ENCODE measurements around the gene PLEKHA5. TPM values are rescaled to one million over a fixed set of nuclear protein-coding genes. Genes with fewer than 3 reads are reported as not detected.

PLEKHA5 gene
- total and polyA plus RNA-seq, 2 of the 4 experiments (the other 2 are of a cell fraction) = 5.3 to 12.2 TPM

DNA sequence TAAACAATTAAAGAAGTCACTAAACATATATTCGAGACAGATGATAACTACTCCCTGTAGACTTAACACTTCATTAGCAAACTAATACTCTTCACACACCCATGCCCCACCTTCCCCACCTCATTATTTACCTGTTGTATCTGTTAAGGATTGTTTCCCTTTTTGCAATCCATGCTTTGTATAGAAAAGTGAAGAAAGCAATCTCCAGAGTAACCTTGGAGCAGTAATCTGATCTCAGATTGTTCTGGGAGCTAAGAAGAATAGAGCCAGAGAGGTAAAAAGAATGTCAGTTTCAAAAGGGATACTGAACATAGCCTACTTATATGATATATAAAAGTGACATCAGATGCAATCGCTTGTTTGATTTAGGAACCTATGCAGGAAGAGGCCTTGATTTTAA is 37.4 kb downstream of the PLEKHA5 start:
- no peak overlapping the region for H3K4me3 ChIP-seq (ENCODE audit: insufficient read depth, low read depth, low read length)
- no peak overlapping the region for H4K8ac ChIP-seq (ENCODE audit: low read depth in 2 of 2, low read length in 2 of 2)
- no peak overlapping the region for H3K14ac ChIP-seq (replicated peaks; ENCODE audit: low read depth, low read length)
- H3K4me2 ChIP-seq (ENCODE audit: low read depth, low read length) = no peak overlapping the region
- no peak overlapping the region for H4K91ac ChIP-seq (ENCODE audit: insufficient read depth, low read depth, low read length)
- ChIA-PET CTCF (no interaction called here), POLR2A (ENCODE audit: unreplicated experiment) (interaction anchor here (0.5 kb wide), 1 partner anchor 70 kb away, joined by 3 read pairs; no protein-coding TSS in a partner anchor)
- TF ChIP-seq MAZ (IDR thresholded peaks at IDR 0.05; ENCODE audit: borderline replicate concordance, low read depth, low read length) (no peak), RFX5 (IDR thresholded peaks at IDR 0.05; ENCODE audit: low read depth, low read length) (no peak), POLR2A (IDR thresholded peaks at IDR 0.05; ENCODE audit: low read depth, low read length) (no peak), RAD21 (IDR thresholded peaks at IDR 0.05; ENCODE audit: low read length) (no peak), FOS (IDR thresholded peaks at IDR 0.05; ENCODE audit: low read depth, low read length) (no peak), MXI1 (IDR thresholded peaks at IDR 0.05; ENCODE audit: borderline replicate concordance, low read depth, low read length) (no peak), CEBPB (IDR thresholded peaks at IDR 0.05; ENCODE audit: low read depth, low read length) (no peak), NFE2L2 (IDR thresholded peaks at IDR 0.05; ENCODE audit: low read depth, low read length) (no peak), MAFK (IDR thresholded peaks at IDR 0.05; ENCODE audit: low read depth, low read length) (no peak), RCOR1 (IDR thresholded peaks at IDR 0.05; ENCODE audit: insufficient replicate concordance, low read length) (no peak), SMC3 (IDR thresholded peaks at IDR 0.05; ENCODE audit: low read depth, low read length) (no peak), BHLHE40 (IDR thresholded peaks at IDR 0.05; ENCODE audit: low read depth, low read length) (no peak), CHD1 (IDR thresholded peaks at IDR 0.05; ENCODE audit: low read depth, low read length) (no peak)
- TF ChIP-seq, protein P1, sequence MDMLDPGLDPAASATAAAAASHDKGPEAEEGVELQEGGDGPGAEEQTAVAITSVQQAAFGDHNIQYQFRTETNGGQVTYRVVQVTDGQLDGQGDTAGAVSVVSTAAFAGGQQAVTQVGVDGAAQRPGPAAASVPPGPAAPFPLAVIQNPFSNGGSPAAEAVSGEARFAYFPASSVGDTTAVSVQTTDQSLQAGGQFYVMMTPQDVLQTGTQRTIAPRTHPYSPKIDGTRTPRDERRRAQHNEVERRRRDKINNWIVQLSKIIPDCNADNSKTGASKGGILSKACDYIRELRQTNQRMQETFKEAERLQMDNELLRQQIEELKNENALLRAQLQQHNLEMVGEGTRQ (IDR thresholded peaks at IDR 0.05; ENCODE audit: low read depth, low read length) = no peak
- TF ChIP-seq, protein P2, sequence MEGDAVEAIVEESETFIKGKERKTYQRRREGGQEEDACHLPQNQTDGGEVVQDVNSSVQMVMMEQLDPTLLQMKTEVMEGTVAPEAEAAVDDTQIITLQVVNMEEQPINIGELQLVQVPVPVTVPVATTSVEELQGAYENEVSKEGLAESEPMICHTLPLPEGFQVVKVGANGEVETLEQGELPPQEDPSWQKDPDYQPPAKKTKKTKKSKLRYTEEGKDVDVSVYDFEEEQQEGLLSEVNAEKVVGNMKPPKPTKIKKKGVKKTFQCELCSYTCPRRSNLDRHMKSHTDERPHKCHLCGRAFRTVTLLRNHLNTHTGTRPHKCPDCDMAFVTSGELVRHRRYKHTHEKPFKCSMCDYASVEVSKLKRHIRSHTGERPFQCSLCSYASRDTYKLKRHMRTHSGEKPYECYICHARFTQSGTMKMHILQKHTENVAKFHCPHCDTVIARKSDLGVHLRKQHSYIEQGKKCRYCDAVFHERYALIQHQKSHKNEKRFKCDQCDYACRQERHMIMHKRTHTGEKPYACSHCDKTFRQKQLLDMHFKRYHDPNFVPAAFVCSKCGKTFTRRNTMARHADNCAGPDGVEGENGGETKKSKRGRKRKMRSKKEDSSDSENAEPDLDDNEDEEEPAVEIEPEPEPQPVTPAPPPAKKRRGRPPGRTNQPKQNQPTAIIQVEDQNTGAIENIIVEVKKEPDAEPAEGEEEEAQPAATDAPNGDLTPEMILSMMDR (conservative IDR thresholded peaks at IDR 0.05; ENCODE audit: low read depth, low read length) = no peak
- TF ChIP-seq, protein P3, sequence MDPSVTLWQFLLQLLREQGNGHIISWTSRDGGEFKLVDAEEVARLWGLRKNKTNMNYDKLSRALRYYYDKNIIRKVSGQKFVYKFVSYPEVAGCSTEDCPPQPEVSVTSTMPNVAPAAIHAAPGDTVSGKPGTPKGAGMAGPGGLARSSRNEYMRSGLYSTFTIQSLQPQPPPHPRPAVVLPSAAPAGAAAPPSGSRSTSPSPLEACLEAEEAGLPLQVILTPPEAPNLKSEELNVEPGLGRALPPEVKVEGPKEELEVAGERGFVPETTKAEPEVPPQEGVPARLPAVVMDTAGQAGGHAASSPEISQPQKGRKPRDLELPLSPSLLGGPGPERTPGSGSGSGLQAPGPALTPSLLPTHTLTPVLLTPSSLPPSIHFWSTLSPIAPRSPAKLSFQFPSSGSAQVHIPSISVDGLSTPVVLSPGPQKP (IDR thresholded peaks at IDR 0.05; ENCODE audit: borderline replicate concordance, low read depth, low read length) = no peak
- H3K9me3 ChIP-seq (ENCODE audit: control insufficient read depth, insufficient read depth, low read length) = no peaks in the 10 kb centered on the region
- intact Hi-C loops (cut with micrococcal nuclease) (no loop called here), dilution Hi-C loops (cut with HindIII; ENCODE audit: low sequenced_read_pairs, unreplicated experiment) (no loop called here), in situ Hi-C loops (cut with MboI; ENCODE audit: low sequenced_read_pairs) (no loop called here)
- H3K4me1 ChIP-seq (ENCODE audit: control insufficient read depth, insufficient read depth, low read length) = peaks cover 5% of the 10 kb centered on the region
- H3K9me1 ChIP-seq (ENCODE audit: insufficient read depth, low read length) = peaks cover 2% of the 10 kb centered on the region; the same call in 1 of the 2 replicates
- H3K9ac ChIP-seq (ENCODE audit: low read depth, low read length) = no peak overlapping the region
- ATAC-seq (ENCODE audit: low read depth) (no peak), DNase-seq (no peak)
- H2BK5ac ChIP-seq (ENCODE audit: low read depth, low read length, poor library complexity, severe bottlenecking) = no peak overlapping the region
- H4K20me1 ChIP-seq (ENCODE audit: insufficient read depth, low read length) = peaks cover 7% of the 10 kb centered on the region; the same call in 1 of the 2 replicates
- H2BK120ac ChIP-seq (ENCODE audit: low read depth, low read length) = no peak overlapping the region
- no peak overlapping the region for H2BK20ac ChIP-seq (ENCODE audit: low read depth, low read length)
- H3K27me3 ChIP-seq (ENCODE audit: control insufficient read depth, insufficient read depth, low read length) = no peaks in the 10 kb centered on the region
- no peak overlapping the region for H2AK5ac ChIP-seq (ENCODE audit: low read depth, low read length)
- peaks cover 21 to 34% of the 10 kb centered on the region in 2 experiments for H3K79me1 ChIP-seq (ENCODE audit: low read depth in 1 of 2, low read length in 2 of 2)
- no TSS peak for BruUV-seq (replicated peaks)
- H3K18ac ChIP-seq (ENCODE audit: low read depth, low read length) = no peak overlapping the region
- no CpG with 5 or more reads among the region's 2 CpGs for WGBS, 2 experiments (ENCODE audit: extremely low coverage in 2 of 2, insufficient read length in 1 of 2)
- no peaks in the 10 kb centered on the region for H3K36me3 ChIP-seq (ENCODE audit: control insufficient read depth, insufficient read depth, low read length)
- no peak overlapping the region for H3K23ac ChIP-seq (ENCODE audit: low read depth, low read length)
- H3K27ac ChIP-seq (ENCODE audit: insufficient read depth, low read length) = no peak overlapping the region
- no peak overlapping the region for H3K4ac ChIP-seq (ENCODE audit: low read depth, low read length)
- no peak overlapping the region for H2AFZ ChIP-seq (replicated peaks; ENCODE audit: low read length, poor library complexity)
- H4K5ac ChIP-seq (ENCODE audit: low read depth, low read length) = no peak overlapping the region
- no peak overlapping the region for H3K56ac ChIP-seq (ENCODE audit: extremely low read depth, insufficient read depth, low read length)
- no peak overlapping the region for H2BK15ac ChIP-seq (ENCODE audit: low read depth, low read length)
- H2AK9ac ChIP-seq (replicated peaks; ENCODE audit: low read depth, low read length, poor library complexity) = no peak overlapping the region

All from IMR-90 (cell line).